K562 (cell line): ENCODE data around the gene RCOR1.

Source experiments
- CTCF ChIP-seq, 3 experiments: IDR thresholded peaks in 2 of 3; conservative IDR thresholded peaks in 1 of 3; 2 replicates each; pipeline ENCODE4 v1.5.1; 2011 to 2012; ENCODE audit warnings: low read length in 3 of 3, mild to moderate bottlenecking in 3 of 3, control low read depth in 2 of 3, improper control_type of control experiment in 1 of 3, inconsistent platforms in 1 of 3, low read depth in 1 of 3, mixed read lengths in 1 of 3, moderate library complexity in 1 of 3; ENCODE audit not compliant: insufficient read depth in 2 of 3
- ETV5 ChIP-seq: sonication (generic); formaldehyde crosslinking; IDR thresholded peaks from 2 replicates; pipeline ENCODE4 v1.4.0; 2020; ENCODE audit warnings: low read depth, mild to moderate bottlenecking, missing genetic modification reagents
- FOXA1 ChIP-seq: fragments of 450-650 bp; IDR thresholded peaks from 2 replicates; pipeline ENCODE4 v1.6.1; 2016; ENCODE audit warnings: mild to moderate bottlenecking, borderline replicate concordance
- FOXK2 ChIP-seq, 2 experiments: fragments of 450-650 bp; IDR thresholded peaks in 1 of 2; conservative IDR thresholded peaks in 1 of 2; 2 replicates each; pipeline ENCODE4 v1.6.1; 2016; ENCODE audit warnings: low read depth in 2 of 2, mild to moderate bottlenecking in 1 of 2
- FOXM1 ChIP-seq, 2 experiments: fragments of 450-650 bp in 1 of 2; sonication (generic) in 1 of 2; formaldehyde crosslinking in 1 of 2; IDR thresholded peaks; 2 replicates each; pipeline versions ENCODE4 v1.6.1 to v1.9.0; 2017 to 2022; ENCODE audit warnings: low read depth in 2 of 2, mild to moderate bottlenecking in 2 of 2, missing genetic modification reagents in 1 of 2, moderate library complexity in 1 of 2
- JUND ChIP-seq, 2 experiments: IDR thresholded peaks; 2 replicates in 1 of 2; 3 replicates in 1 of 2; pipeline ENCODE4 v1.6.1; 2011; ENCODE audit warnings: borderline replicate concordance in 2 of 2, low read depth in 2 of 2, low read length in 2 of 2, improper control_type of control experiment in 1 of 2, missing biosample characterization in 1 of 2, missing genetic modification characterization in 1 of 2, missing genetic modification reagents in 1 of 2
- MEF2A ChIP-seq: IDR thresholded peaks from 2 replicates; pipeline ENCODE4 v1.6.1; 2011; ENCODE audit warnings: low read depth, mild to moderate bottlenecking, low read length, moderate library complexity; ENCODE audit not compliant: control insufficient read depth
- MYNN ChIP-seq, 2 experiments: sonication (generic); formaldehyde crosslinking in 1 of 2; IDR thresholded peaks; 2 replicates each; pipeline versions ENCODE4 v1.5.0 to v1.6.1; 2016 to 2020; ENCODE audit warnings: antibody characterized with exemption in 1 of 2, missing genetic modification reagents in 1 of 2
- RAD21 ChIP-seq, 2 experiments: fragments of 250-450 bp in 1 of 2; fragments of 450-650 bp in 1 of 2; sonication (Bioruptor Pico) in 1 of 2; formaldehyde crosslinking in 1 of 2; IDR thresholded peaks in 1 of 2; conservative IDR thresholded peaks in 1 of 2; 2 replicates each; pipeline versions ENCODE4 v1.4.0 to v1.8.0; 2020 to 2022; ENCODE audit warnings: mild to moderate bottlenecking in 2 of 2, moderate library complexity in 1 of 2
- SIN3A ChIP-seq, 2 experiments: fragments of 150-350 bp in 1 of 2; IDR thresholded peaks; 2 replicates each; pipeline ENCODE4 v1.6.1; 2011 to 2016; ENCODE audit warnings: borderline replicate concordance in 2 of 2, low read depth in 2 of 2, low read length in 2 of 2, mild to moderate bottlenecking in 2 of 2, moderate library complexity in 2 of 2; ENCODE audit not compliant: control insufficient read depth in 1 of 2

GRCh38 chr14:102616799-102617198 is 24.4 kb downstream of the RCOR1 start:
- TF ChIP-seq FOXA1 (no peak), FOXK2 (conservative IDR thresholded peaks at IDR 0.05 in 1 of 2, IDR thresholded peaks at IDR 0.05 in 1 of 2; ENCODE audit: low read depth in 2 of 2) (no peak), CTCF (IDR thresholded peaks at IDR 0.05 in 2 of 3, conservative IDR thresholded peaks at IDR 0.05 in 1 of 3; ENCODE audit: insufficient read depth in 2 of 3, low read depth in 1 of 3, low read length in 3 of 3) (no peak), MEF2A (no peak), ETV5 (CRISPR knock-in tag) (no peak), MYNN (IDR thresholded peaks at IDR 0.05) (no peak), MYNN (CRISPR knock-in tag; IDR thresholded peaks at IDR 0.05) (no peak), JUND (IDR thresholded peaks at IDR 0.05; ENCODE audit: borderline replicate concordance, low read depth, low read length) (no peak), JUND (tag; IDR thresholded peaks at IDR 0.05; ENCODE audit: borderline replicate concordance, low read depth, low read length) (no peak), FOXM1 (IDR thresholded peaks at IDR 0.05; ENCODE audit: low read depth) (no peak), FOXM1 (CRISPR knock-in tag; IDR thresholded peaks at IDR 0.05; ENCODE audit: low read depth) (no peak), RAD21 (CRISPR knock-in tag; conservative IDR thresholded peaks at IDR 0.05 in 1 of 2, IDR thresholded peaks at IDR 0.05 in 1 of 2) (no peak), SIN3A (IDR thresholded peaks at IDR 0.05; ENCODE audit: borderline replicate concordance in 2 of 2, control insufficient read depth in 1 of 2, low read depth in 2 of 2, low read length in 2 of 2) (no peak)
